ENCODE measurements around the gene C18orf32.
"Not testable (repeated sequence)": the region's sequence is repeated elsewhere in the genome, so short reads cannot be mapped to it uniquely, and the experiment has no call there.

The C18orf32 gene

DNA sequence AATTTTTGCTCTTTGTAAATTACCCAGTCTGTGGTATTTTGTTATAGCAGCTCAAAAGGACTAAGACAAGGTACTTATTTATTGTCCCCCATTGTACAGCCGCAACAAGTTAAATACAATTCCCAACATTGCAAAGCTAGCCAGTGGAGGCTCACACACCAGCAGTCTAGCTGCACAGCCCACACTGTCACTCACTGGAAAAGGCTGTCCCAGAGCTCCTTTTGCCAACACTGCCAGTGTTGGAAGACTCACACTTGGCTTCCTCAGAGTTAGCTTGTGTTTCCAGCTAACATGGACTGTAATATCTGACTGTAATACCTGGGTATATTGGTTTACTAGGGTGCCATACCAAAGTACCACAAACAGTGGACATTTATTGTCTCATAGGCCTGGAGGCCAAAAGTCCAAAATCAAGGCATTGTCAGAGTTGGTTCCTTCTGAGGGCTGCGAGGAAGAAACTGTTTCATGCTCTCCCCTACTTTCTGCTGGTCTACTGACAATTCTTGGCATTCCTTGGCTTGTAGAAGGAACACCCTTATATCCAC lies 19.9 kb downstream of the C18orf32 start:
- DNase-seq, result no peak

DNA sequence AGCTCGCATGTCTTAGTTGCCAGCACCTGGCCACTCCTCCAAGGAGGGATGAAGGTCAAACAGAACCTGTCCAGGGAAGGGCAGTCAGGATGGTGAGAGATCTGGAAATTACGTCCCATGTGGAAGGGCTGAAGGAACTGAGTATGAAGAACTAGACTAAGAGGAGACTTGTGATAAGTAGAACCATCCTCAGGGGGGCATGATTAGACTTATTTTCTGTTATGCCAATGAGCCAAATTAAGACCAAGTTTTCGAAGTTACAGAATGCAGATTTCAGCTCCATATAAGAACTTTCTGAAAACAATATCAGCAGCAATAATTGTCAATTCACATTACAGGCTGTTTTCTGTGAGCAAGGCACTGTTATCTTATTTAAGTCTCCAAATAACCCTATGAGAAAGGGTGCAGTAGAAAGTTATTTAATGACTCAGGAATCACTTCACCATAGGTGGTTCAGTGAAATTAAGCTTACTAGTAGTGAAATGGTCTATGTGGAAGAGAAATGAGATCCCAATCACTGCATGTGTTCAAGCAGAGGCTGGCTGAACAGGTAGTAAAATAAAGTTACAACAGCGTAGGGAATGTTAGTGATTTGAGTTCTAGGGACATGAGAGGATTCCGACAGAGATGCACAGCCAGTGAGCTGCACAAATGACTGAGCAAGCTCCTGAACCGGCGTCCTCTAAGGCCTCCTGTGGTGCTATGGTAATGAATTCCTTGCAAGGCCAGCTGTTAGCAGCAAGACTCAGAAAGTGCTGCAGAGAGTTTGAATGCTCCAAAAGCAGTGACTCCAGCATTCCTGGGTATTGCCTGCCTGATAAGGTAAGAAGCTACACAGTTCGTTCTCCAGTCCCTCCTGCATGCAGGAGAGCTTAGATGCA lies 22.1 kb downstream of the C18orf32 start:
- DNase-seq, result no peak

DNA sequence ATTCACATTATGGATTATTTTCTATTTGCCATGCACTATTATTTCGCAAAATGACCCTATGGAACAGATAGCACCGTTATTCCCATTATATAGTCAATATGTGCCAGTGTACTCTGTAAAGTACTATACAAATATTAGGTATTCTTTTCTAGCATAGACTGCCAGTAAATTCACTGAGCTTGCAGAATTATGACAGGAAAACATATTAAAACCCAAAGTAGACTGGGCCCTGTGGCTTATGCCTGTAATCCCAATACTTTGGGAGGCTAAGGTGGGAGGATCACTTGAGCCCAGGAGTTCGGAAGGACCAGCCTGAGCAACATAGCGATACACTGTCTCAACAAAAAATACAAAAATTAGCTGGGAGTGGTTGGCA lies 25.4 kb downstream of the C18orf32 start:
- no peak for DNase-seq

DNA sequence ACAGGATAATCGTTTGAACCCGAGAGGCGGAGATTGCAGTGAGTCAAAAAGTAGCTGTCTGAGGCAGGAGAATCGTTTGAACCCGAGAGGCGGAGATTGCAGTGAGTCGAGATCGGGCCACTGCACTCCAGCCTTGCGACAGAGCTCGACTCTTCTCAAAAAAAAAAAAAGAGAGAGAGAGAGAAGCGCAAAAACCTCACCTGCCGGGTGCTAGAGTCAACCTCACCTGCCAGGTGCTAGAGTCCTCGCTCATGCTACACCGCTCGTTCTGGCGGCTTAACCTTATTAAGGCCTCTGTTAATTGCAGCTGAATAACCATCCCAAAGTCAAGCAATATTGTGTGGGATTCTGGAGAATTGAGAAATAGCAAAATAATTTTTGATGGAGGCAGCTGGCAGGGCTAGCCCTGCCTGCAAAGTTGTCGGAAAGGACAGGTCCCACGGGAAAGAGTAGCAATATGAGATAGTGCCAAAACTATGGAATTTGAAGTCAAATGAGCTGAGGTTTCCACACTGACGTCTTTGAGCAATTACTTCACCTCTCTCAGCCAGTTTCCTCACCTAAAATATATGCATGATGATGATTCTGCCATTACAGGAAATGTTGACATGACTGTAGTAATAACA lies 25.9 kb downstream of the C18orf32 start:
- no peak for DNase-seq

- DNase-seq, result peak in 1 of 2 donors; percentile 18
Observed at GRCh38 chr18:49459404-49460171, 27.4 kb downstream of the C18orf32 start.

DNA sequence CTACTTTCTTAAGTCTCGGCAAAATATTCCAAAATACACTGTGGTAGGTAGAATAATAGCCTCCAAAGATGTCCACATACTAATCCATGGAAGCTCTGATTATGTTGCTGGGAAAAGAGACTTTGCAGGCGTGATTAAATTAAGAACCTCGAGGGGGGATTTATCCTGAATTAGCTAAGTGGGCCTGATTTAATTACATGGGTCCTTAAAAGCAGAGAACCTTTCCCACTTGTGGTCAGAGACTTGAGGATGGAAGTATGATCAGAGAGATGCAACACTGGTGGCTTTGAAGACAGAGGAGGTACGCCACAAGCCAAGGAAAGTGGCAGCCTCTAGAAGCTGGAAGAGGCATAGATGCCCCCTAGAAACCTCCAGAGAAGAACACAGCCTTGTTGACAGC lies 29.4 kb downstream of the C18orf32 start:
- DNase-seq, result no peak

GRCh38 chr18:49456794-49457193 lies 30.2 kb downstream of the C18orf32 start:
- no peak for DNase-seq

- not testable (repeated sequence) for DNase-seq
Observed at GRCh38 chr18:49452534-49452933, 34.5 kb downstream of the C18orf32 start.

DNA sequence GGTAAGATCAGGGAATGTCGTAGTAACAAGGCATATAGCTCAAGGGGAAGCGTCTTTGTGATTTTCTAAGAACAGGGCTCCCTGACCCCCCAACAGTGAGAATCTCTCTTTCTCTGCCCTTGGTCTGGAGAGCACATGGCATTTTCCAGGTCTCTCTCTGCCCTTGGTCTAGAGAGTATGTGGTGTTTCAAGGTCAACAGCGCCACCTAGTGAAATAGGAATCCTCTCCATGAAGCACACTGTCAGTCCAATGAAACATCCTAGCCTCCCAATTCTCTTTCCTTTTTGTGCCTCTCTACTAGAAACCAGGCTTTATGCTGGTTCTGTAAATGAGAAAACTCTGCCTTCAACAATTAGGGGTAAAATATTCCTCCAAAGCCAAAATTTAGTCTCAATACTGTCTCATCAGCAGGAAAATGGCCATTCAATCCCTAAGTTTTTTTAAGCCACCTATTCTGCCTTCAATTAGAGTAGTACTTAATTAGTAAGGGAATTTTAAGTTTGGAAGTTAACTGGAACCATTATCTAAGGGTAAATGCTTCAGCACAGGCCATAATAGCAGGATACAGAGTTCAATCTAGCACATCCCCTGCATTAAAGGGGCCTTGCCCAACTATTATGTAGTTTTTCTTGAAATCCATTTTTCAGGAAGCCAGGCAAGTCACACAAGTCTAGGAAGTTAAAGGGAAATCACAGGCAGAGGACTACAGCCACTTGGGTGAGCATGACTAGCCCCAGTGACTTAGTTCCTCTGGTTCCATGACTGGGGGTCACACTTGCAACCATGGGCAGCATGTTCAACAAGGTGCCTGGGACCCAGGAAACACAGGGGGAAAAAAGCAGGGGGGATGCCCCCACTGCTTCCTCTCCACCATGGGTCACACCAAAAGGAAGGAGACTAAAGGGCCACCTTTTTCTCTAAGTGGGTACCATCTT lies 39.0 kb downstream of the C18orf32 start:
- DNase-seq, result peak; percentile 14 to 48

DNA sequence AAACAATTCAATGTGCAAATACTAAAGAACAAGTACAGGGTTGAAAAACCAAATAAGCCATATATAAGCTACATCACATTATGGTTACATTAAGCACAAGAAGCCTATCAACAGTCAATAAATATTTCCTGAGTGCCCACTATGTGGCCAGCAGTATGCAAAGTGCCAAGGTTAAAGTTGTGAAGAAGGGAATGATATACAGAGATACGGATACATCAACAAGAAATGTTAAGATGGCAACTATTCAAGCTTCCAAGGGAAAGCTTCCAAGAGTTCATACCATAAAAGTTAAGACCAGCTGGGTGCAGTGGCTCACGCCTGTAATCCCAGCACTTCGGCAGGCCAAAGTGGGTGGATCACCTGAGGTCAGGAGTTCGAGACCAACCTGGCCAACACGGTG lies 40.6 kb downstream of the C18orf32 start:
- DNase-seq, result no peak

DNA sequence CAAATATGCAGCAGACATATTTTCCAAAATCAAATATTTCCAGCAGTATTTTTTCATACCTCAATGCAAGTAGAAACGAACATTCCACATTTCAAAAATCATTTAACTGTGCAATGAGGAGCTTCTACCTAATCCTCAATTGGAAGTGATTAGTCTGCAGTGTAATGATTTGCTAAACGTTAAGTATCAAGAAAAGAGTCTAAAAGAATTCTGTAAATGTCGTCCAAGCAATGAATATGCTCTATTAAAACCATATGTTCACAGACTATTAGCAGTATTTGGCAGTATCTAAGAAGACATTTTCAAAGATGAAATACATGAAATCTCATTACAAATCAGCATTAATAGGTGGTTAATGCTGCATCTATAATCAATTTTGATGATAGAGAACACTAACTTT lies 42.5 kb downstream of the C18orf32 start:
- no peak for DNase-seq

DNA sequence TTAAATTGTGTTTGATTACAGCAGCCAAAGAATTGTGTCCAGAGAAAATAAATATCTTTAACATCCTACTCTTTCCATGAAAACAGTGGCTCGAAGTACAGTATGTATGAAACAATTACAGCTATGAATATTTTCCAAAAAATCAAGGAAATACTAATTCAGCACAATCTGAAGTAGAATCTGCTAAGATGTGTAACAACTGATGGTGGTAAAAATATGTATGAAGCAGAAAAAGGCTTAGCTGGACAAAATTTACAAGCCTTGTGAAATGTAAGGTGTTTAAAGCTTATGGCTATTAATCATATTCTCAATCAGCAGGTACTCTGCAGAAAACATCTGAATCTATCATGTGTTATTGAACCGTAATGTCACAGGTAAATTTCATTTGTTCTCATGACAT lies 43.2 kb downstream of the C18orf32 start:
- DNase-seq, result no peak

DNA sequence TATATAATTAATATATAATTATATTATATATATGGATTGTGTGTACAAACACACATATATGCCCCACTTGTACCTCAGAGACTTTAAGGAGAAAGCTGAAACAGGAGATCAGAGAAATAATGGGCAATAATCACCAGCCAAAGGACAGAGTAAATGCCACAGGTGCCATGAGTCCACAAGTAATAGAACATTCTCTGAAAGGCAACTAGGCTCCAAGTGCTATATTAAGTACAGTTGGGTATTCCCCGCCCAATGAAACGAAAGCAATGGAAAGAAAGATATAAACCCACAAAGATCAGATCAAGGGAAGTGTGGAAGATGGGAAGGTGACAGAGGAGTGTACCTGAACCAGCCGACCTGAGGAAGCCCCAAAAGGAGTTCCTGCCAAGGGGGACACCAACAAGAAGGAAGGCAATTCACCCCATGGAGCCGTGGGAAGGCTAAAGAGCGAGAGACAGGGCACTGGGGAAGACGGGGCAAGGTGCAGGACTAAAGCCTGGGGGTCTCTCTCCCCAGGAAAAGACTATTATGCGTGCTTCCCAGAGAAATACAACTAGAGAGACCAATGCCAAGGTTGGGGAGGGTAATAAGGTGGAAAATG lies 45.6 kb downstream of the C18orf32 start:
- DNase-seq, result no peak

DNA sequence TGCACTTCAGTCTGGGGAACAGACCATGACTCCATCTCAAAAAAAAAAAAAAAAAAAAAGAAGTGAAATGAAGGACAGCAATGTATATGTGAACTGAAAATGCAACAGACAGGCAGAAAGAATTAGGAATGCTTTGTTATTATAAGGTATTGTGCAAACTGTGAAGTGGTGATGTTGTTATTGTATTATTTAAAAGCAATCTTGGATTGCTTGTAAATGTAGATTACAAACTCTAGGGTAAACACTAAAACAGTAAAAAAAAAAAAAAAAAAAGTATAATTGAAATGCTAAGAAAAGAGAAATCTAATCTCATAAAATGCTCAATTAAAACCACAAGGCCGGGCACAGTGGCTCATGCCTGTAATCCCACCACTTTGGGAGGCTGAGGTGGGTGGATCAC lies 51.9 kb downstream of the C18orf32 start:
- DNase-seq, result no peak

GRCh38 chr18:49432602-49433001 lies 54.4 kb downstream of the C18orf32 start:
- no peak for DNase-seq

DNA sequence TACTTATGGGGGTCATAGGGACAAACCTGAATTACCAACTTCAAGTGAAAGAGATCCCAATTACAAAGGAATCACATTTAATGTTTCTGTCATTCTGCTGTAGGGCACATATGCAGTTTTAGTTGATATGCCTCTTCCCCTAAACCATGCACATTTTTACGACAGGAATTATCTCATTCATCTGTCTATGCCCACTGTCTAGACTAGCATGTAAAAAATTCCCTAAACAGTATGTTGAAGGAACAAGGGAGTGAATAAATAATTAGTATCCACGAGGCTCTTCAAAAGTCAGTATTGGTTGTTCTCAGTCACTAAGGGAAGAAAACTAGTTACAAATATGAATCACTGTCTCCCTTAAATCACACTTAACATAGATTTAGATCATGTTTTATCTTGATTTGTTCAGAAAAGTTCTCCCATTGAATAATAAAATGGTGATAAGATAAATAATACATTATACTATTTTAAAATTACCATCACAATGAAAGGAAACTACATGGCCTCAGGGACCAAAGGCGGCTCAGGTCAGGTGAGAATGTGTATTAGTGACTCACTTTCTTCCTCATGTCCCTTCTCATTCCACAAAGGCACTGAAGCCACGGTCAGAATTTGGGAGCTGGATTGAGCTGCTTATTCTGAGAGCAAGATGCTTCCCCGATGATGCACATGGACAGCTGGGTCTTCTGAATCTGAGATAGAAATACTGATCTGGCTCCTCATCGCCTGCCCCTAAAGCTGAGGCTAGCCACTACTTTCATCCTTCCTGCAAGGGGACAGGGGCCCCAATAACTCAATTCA lies 55.7 kb downstream of the C18orf32 start:
- DNase-seq, result no peak
